ENCODE measurements around the gene FECH.

Gene FECH

GRCh38 chr18:57533868-57534510 is 52.5 kb downstream of the FECH start:
- Histone ChIP-seq H3K4me1 (ENCODE audit: insufficient read depth, low read length) (no peaks in the 10 kb centered on the region), H3K9ac (ENCODE audit: low read depth, low read length) (no peak overlapping the region)
- no peak for TF ChIP-seq EZH2 (IDR thresholded peaks at IDR 0.05; ENCODE audit: borderline replicate concordance, low read depth, low read length, severe bottlenecking)
- no peak for TF ChIP-seq CTCF (IDR thresholded peaks at IDR 0.05; ENCODE audit: borderline replicate concordance, extremely low read depth, low read length, poor library complexity, severe bottlenecking)

GRCh38 chr18:57533006-57533867 is 53.3 kb downstream of the FECH start:
- TF ChIP-seq CTCF (IDR thresholded peaks at IDR 0.05; ENCODE audit: borderline replicate concordance, extremely low read depth, low read length, poor library complexity, severe bottlenecking) = no peak
- no peak for TF ChIP-seq EZH2 (IDR thresholded peaks at IDR 0.05; ENCODE audit: borderline replicate concordance, low read depth, low read length, severe bottlenecking)
- Histone ChIP-seq H3K4me3 (ENCODE audit: low read depth in 1 of 2, low read length in 2 of 2) (no peak overlapping the region), H3K4me1 (ENCODE audit: insufficient read depth, low read length) (no peaks in the 10 kb centered on the region), H3K79me2 (ENCODE audit: insufficient read depth, low read length) (no peaks in the 10 kb centered on the region), H3K27ac (ENCODE audit: low read length) (no peak overlapping the region), H3K9me3 (ENCODE audit: insufficient read depth, low read length, severe bottlenecking) (no peaks in the 10 kb centered on the region), H2AFZ (ENCODE audit: low read depth, low read length) (no peak overlapping the region), H3K4me2 (ENCODE audit: insufficient read depth, low read length) (no peak overlapping the region), H4K20me1 (ENCODE audit: insufficient read depth, low read length) (no peaks in the 10 kb centered on the region), H3K9ac (ENCODE audit: low read depth, low read length) (no peak overlapping the region), H3K27me3 (ENCODE audit: insufficient read depth, low read length, poor library complexity) (peaks cover 7% of the 10 kb centered on the region), H3K36me3 (ENCODE audit: insufficient read depth, low read length) (no peaks in the 10 kb centered on the region)
- ATAC-seq (ENCODE audit: insufficient read depth, low read depth) (no peak), DNase-seq (no peak)

More at GRCh38 chr18:57533868-57534510, 52.5 kb downstream of the FECH start:
- DNase-seq (no peak), ATAC-seq (ENCODE audit: insufficient read depth, low read depth) (no peak)
- H3K79me2 ChIP-seq (ENCODE audit: insufficient read depth, low read length) = no peaks in the 10 kb centered on the region
- H3K4me2 ChIP-seq (ENCODE audit: insufficient read depth, low read length) = no peak overlapping the region
- no peaks in the 10 kb centered on the region for H3K9me3 ChIP-seq (ENCODE audit: insufficient read depth, low read length, severe bottlenecking)
- no peak overlapping the region for H3K27ac ChIP-seq (ENCODE audit: low read length)
- H3K27me3 ChIP-seq (ENCODE audit: insufficient read depth, low read length, poor library complexity) = peaks cover 7% of the 10 kb centered on the region
- H4K20me1 ChIP-seq (ENCODE audit: insufficient read depth, low read length) = no peaks in the 10 kb centered on the region
- no peaks in the 10 kb centered on the region for H3K36me3 ChIP-seq (ENCODE audit: insufficient read depth, low read length)
- H2AFZ ChIP-seq (ENCODE audit: low read depth, low read length) = no peak overlapping the region
- no peak overlapping the region for H3K4me3 ChIP-seq (ENCODE audit: low read depth in 1 of 2, low read length in 2 of 2)

- H3K27ac ChIP-seq (ENCODE audit: low read length) = no peak overlapping the region
- ATAC-seq (ENCODE audit: insufficient read depth, low read depth) (no peak), DNase-seq (no peak)
- no peak for TF ChIP-seq EZH2 (IDR thresholded peaks at IDR 0.05; ENCODE audit: borderline replicate concordance, low read depth, low read length, severe bottlenecking)
- TF ChIP-seq CTCF (IDR thresholded peaks at IDR 0.05; ENCODE audit: borderline replicate concordance, extremely low read depth, low read length, poor library complexity, severe bottlenecking) = no peak
- H4K20me1 ChIP-seq (ENCODE audit: insufficient read depth, low read length) = no peaks in the 10 kb centered on the region
- H3K4me2 ChIP-seq (ENCODE audit: insufficient read depth, low read length) = no peak overlapping the region
- no peaks in the 10 kb centered on the region for H3K27me3 ChIP-seq (ENCODE audit: insufficient read depth, low read length, poor library complexity)
- no peaks in the 10 kb centered on the region for H3K4me1 ChIP-seq (ENCODE audit: insufficient read depth, low read length)
- H3K9me3 ChIP-seq (ENCODE audit: insufficient read depth, low read length, severe bottlenecking) = no peaks in the 10 kb centered on the region
- no peaks in the 10 kb centered on the region for H3K79me2 ChIP-seq (ENCODE audit: insufficient read depth, low read length)
- H3K4me3 ChIP-seq (ENCODE audit: low read depth in 1 of 2, low read length in 2 of 2) = no peak overlapping the region
- H2AFZ ChIP-seq (ENCODE audit: low read depth, low read length) = no peak overlapping the region
- no peaks in the 10 kb centered on the region for H3K36me3 ChIP-seq (ENCODE audit: insufficient read depth, low read length)
- H3K9ac ChIP-seq (ENCODE audit: low read depth, low read length) = no peak overlapping the region
Measured at GRCh38 chr18:57529151-57529550, 57.4 kb downstream of the FECH start.

All from DND-41 (cell line).